ENCODE data around the gene MACROD2.

Gene MACROD2

DNA sequence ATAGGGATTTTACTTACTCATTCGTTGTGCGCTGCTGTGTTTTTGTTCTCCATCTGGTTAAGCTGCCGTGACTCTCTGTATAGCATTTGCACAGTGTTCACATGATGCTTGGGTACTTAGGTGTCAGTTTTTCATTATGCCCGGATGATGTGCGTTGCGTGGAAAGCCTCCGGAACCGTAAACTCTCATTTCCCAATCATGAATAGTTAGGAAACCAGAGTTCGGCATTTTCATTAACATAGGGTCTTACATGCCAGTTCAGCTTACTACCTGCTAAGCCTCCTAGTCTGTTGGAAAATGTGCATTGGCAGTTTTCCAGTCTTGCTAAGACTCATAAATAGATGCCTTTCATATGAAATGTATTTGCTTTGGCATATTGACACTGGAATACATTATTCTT, 825.5 kb downstream of the MACROD2 start:
- no peak for DNase-seq (ENCODE audit: low spot score)
- Mint-ChIP-seq H3K4me3 (no peak overlapping the region), H3K27ac (no peak overlapping the region), H3K27me3 (ENCODE audit: low read depth) (no peaks in the 10 kb centered on the region), H3K36me3 (ENCODE audit: low read depth) (no peaks in the 10 kb centered on the region), H3K4me1 (ENCODE audit: low read depth) (no peaks in the 10 kb centered on the region), H3K9me3 (peaks cover 38% of the 10 kb centered on the region)

DNA sequence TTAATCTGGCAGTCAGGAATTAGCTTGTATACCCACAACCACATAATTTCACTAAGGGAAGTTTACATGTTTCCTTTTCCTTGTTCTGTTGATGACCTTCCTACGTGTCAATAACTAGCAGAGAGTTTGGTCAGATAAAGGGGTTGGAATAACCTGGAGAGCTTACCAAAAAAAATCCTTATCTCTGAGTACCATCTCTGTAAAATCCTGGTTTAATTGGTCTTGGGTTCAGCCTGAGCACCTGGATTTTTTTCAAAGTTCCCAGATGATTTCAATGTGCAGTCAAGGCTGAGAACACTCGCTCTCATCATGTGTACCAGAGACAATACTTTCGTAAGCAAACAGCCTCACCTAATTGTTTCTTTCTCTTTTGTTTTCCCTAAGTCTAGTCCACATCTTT, 825.9 kb downstream of the MACROD2 start:
- H3K4me1 Mint-ChIP-seq (ENCODE audit: low read depth) = no peaks in the 10 kb centered on the region
- peaks cover 38% of the 10 kb centered on the region for H3K9me3 Mint-ChIP-seq
- H3K36me3 Mint-ChIP-seq (ENCODE audit: low read depth) = no peaks in the 10 kb centered on the region
- H3K4me3 Mint-ChIP-seq = no peak overlapping the region
- H3K27me3 Mint-ChIP-seq (ENCODE audit: low read depth) = no peaks in the 10 kb centered on the region
- H3K27ac Mint-ChIP-seq = no peak overlapping the region
- no peak for DNase-seq (ENCODE audit: low spot score)

DNA sequence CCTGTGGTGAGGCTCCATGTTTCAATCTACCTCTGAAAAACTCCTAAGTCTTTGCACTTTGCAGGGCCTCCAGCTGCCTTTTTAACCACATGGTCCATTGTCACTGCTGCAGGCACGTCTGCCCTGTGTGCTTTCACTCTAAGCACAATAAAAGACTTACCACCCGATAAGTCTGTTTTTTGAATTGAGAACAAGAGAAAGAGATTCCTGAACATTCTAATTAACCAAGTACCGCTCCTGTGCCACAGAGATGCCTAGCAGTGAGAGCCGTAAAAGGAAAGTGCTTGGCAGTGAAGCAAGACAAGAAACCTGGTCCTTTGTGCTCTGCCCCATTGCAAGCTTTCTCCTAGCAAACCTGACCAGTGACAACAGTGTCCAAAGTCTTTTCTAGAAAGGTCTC, 829.7 kb downstream of the MACROD2 start:
- no peaks in the 10 kb centered on the region for H3K36me3 Mint-ChIP-seq (ENCODE audit: low read depth)
- H3K9me3 Mint-ChIP-seq = peaks cover 19% of the 10 kb centered on the region
- H3K4me1 Mint-ChIP-seq (ENCODE audit: low read depth) = no peaks in the 10 kb centered on the region
- DNase-seq (ENCODE audit: low spot score) = no peak
- H3K27me3 Mint-ChIP-seq (ENCODE audit: low read depth) = no peaks in the 10 kb centered on the region
- H3K4me3 Mint-ChIP-seq = no peak overlapping the region
- no peak overlapping the region for H3K27ac Mint-ChIP-seq

DNA sequence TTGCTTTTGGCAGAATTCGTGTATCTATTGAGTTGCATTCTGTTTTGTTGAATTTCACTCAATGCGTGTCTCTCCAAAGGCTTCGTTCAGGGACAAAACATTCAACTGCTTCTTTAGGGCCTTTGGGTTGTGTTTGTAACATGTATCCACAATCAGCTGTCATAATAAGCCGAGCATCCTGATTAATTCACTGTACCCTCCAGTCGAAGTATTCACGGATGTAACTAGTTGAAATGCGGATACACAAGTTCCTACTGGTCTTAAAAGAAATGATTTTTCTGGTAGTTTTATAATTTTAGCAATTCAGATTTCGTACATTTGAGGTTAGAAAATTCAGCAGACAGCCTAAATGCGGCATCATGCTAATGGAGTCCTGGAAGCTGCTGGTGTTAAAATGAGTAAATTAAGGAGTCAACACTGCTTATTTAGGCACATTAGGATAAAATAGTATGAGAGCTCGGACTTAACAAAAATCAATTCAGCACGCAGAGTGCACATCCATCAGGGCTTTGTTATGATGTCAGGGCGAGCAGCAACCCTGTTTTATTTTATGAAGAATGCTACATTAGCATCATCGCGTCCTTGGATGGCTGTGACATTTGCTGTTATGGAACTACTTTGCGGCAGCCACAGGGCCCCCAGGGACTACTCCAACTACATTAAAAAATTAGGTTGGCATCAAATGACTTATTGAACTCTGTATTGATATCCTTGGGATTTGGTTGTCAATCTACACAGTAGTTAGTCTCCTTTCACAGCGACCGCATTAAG, 831.4 kb downstream of the MACROD2 start:
- no peaks in the 10 kb centered on the region for H3K4me1 Mint-ChIP-seq (ENCODE audit: low read depth)
- no peak for DNase-seq (ENCODE audit: low spot score)
- no peak overlapping the region for H3K27ac Mint-ChIP-seq
- no peaks in the 10 kb centered on the region for H3K27me3 Mint-ChIP-seq (ENCODE audit: low read depth)
- no peak overlapping the region for H3K4me3 Mint-ChIP-seq
- H3K36me3 Mint-ChIP-seq (ENCODE audit: low read depth) = no peaks in the 10 kb centered on the region
- H3K9me3 Mint-ChIP-seq = peaks cover 14% of the 10 kb centered on the region

DNA sequence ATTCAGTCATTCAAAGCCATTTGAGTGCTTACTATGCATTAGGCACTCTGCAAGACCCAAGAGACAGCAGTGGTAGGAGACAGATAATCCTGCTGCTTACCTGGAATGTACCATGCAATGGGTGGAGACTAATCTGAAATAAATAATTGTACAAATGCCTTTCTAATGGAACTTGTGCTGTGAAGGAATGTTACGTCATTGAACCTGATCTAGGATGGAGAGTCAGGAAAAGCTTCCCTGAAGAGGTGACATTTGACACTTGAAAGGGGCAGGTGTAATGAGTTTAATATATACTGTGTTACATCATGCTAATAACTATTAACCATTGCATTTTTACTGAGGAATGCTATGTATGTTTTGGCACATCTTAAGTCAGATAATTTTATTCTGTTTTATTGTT, 833.1 kb downstream of the MACROD2 start:
- H3K27ac Mint-ChIP-seq = no peak overlapping the region
- DNase-seq (ENCODE audit: low spot score) = no peak
- H3K4me1 Mint-ChIP-seq (ENCODE audit: low read depth) = no peaks in the 10 kb centered on the region
- no peak overlapping the region for H3K4me3 Mint-ChIP-seq
- H3K9me3 Mint-ChIP-seq = peaks cover 9% of the 10 kb centered on the region
- no peaks in the 10 kb centered on the region for H3K27me3 Mint-ChIP-seq (ENCODE audit: low read depth)
- H3K36me3 Mint-ChIP-seq (ENCODE audit: low read depth) = no peaks in the 10 kb centered on the region

DNA sequence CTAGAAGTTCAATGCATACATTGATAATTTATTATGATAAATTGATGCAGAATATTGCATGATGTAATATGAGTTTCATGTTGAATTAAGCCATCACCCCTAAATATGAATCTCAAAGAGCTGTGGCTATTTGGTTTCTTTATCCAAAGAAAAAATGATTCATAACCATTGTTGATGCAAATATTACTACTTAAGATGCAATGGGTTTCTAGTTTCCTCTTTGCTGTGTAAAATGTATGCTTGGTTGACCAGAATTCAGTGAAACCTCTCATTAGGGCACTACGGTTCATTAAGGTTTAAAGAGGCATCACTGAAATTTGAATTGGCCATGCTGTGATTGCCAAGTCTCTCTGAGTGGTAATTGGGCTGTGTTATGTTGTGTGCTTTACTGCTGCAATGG, 834.6 kb downstream of the MACROD2 start:
- no peak overlapping the region for H3K27ac Mint-ChIP-seq
- H3K9me3 Mint-ChIP-seq = peaks cover 5% of the 10 kb centered on the region
- no peaks in the 10 kb centered on the region for H3K27me3 Mint-ChIP-seq (ENCODE audit: low read depth)
- no peaks in the 10 kb centered on the region for H3K36me3 Mint-ChIP-seq (ENCODE audit: low read depth)
- DNase-seq (ENCODE audit: low spot score) = no peak
- H3K4me1 Mint-ChIP-seq (ENCODE audit: low read depth) = no peaks in the 10 kb centered on the region
- no peak overlapping the region for H3K4me3 Mint-ChIP-seq

DNA sequence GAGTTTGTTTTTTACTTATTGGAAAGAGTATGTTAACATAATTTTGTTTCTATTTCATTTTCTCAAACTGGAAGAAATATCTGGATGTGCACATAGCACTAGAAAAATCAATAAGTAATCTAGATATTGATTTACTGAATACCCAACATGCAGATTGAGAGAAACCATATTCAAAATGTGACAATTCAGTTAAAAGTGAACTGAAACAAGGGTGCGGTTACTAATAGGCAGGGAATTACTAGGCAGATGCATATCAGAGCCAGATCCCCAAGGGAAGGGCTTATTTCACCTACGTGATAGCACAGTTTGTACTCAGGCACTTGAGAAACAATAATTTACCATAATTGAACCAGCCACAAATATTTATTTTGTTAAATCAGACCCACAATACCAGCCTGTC, 835.1 kb downstream of the MACROD2 start:
- Mint-ChIP-seq H3K27me3 (ENCODE audit: low read depth) (no peaks in the 10 kb centered on the region), H3K4me3 (no peak overlapping the region), H3K27ac (no peak overlapping the region), H3K9me3 (peaks cover 5% of the 10 kb centered on the region), H3K36me3 (ENCODE audit: low read depth) (no peaks in the 10 kb centered on the region), H3K4me1 (ENCODE audit: low read depth) (no peaks in the 10 kb centered on the region)
- no peak for DNase-seq (ENCODE audit: low spot score)

DNA sequence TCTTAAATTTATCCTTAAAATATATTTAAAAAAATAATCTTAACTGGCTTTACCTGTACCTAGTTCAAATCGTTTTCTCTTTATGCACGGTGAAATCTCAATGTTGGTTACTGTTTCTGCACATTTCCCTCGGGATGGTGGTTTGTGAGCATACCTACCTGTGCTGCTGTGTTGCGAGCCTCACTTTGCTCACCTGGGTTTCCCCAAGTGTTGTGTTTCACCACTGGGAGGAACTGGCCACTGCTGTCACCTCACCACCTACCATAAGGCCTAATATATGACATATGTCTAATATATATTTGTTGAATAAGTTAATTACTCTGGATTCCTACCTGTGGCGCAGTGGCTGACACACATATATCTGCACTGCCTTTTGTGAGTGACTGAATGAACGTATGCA, 835.6 kb downstream of the MACROD2 start:
- Mint-ChIP-seq H3K36me3 (ENCODE audit: low read depth) (no peaks in the 10 kb centered on the region), H3K4me1 (ENCODE audit: low read depth) (no peaks in the 10 kb centered on the region), H3K9me3 (peaks cover 5% of the 10 kb centered on the region), H3K27me3 (ENCODE audit: low read depth) (no peaks in the 10 kb centered on the region), H3K4me3 (no peak overlapping the region), H3K27ac (no peak overlapping the region)
- DNase-seq (ENCODE audit: low spot score) = no peak

DNA sequence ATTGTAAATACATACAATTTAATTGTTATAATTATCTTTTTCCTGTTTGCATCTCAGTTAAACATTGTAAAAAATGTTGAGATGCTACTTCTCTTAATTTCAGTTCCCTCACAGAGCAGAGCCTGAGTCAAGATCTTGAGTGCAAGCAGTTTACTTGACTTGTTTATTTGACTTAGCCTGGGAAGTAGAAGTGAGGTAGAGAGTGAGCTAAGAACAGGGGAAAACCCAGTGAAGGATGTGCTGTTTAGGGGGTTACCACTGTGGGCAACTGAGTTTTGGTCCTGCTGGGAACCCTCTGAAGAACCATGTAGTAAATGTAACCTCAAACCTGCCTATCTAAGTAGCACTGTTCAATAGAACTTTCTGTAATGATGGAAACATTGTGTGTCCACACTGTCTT, 837.3 kb downstream of the MACROD2 start:
- H3K27ac Mint-ChIP-seq = no peak overlapping the region
- no peaks in the 10 kb centered on the region for H3K27me3 Mint-ChIP-seq (ENCODE audit: low read depth)
- no peaks in the 10 kb centered on the region for H3K4me1 Mint-ChIP-seq (ENCODE audit: low read depth)
- no peak overlapping the region for H3K4me3 Mint-ChIP-seq
- H3K9me3 Mint-ChIP-seq = no peaks in the 10 kb centered on the region
- no peak for DNase-seq (ENCODE audit: low spot score)
- no peaks in the 10 kb centered on the region for H3K36me3 Mint-ChIP-seq (ENCODE audit: low read depth)

DNA sequence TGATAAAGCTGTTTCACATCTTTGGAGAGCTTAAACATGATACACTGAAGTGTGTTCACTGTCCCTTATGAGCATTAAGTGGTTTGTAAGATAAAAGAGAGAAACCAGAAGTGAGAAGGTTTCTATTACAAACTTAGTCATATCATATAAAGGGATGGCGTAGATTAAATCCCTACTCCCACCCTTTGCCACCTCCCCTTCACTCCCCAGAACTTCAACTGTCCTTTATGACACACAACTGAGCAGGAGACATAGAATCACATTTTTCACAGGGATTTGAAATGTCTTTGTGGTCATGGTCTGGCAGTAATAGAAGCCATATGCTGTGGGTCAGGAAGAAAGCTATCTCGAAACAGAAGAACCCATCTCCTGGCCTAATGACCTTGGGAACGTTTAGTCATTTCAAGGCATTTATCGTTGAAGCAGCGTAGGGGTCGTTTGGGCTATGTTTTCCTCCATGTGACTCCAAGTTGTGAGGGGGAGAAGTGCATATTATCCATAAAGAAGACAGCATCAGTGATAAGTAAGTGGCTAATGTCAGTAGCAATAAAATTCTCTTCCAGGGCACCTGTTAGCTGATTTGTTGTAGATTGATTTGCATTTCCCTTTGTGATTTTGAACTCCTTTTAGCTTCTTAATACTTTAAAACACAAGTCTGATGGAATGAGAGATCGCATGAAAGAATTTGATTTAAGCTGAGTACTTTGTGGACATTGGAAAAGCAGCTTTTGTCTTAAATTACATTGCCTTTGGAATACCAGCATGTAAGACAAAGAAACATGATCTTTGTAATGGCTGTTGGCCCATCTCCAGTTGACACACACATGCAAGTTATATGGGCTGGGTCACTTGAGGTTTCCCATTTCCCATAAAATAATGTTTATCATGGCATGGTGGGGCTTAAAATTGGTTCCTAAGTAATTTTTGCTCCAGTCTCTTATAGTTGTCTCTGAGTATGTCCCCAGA, 843.6 kb downstream of the MACROD2 start:
- Mint-ChIP-seq H3K27ac (no peak overlapping the region), H3K4me1 (ENCODE audit: low read depth) (no peaks in the 10 kb centered on the region), H3K36me3 (ENCODE audit: low read depth) (no peaks in the 10 kb centered on the region), H3K9me3 (peaks cover 11% of the 10 kb centered on the region), H3K4me3 (no peak overlapping the region), H3K27me3 (ENCODE audit: low read depth) (no peaks in the 10 kb centered on the region)
- no peak for DNase-seq (ENCODE audit: low spot score)

DNA sequence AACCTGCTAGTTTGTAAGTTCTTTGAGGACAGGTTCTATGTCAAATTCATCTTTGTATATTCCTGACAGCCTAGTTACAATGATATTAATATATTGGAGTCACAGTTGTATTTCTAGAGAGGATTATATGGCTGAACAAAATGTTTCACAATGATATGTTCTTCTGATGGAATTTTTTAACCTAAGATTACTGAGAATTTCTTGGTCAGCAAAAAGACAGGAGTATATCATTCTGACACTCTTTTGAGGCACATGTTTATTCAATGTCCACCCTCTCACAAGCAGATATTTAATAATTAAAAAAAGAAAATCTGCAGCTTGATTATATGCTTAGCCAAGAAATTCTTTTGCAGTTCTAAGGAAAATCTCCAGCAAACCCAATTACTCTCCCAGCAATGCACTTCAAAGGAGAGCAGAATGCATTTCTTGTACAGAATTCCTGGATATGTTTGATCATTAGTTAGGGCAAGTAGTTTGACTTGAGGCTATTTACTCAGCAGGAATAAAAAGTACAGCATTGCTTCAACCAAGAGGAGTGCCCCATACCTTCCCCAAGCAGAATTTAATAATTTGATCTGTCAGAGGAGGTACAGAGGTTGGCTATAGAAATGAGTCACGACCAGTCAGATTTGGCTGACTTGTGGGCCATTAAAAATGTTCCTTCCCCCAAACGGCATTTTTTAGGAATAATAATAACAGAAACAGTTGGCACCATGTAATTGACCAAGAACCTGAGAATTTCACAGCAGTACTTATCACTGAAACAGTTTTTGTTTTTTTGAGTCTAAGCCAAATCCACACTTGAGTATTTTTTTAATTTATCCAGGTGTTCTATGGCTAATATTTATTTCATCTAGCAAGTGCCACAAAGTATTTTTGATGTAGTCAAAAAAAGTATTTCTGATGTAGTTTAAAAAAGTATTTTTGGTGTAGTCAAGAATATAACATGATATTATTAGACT, 850.2 kb downstream of the MACROD2 start:
- Mint-ChIP-seq H3K9me3 (peaks cover 20% of the 10 kb centered on the region), H3K27ac (no peak overlapping the region), H3K27me3 (ENCODE audit: low read depth) (no peaks in the 10 kb centered on the region), H3K36me3 (ENCODE audit: low read depth) (no peaks in the 10 kb centered on the region), H3K4me3 (no peak overlapping the region), H3K4me1 (ENCODE audit: low read depth) (no peaks in the 10 kb centered on the region)
- DNase-seq (ENCODE audit: low spot score) = no peak

DNA sequence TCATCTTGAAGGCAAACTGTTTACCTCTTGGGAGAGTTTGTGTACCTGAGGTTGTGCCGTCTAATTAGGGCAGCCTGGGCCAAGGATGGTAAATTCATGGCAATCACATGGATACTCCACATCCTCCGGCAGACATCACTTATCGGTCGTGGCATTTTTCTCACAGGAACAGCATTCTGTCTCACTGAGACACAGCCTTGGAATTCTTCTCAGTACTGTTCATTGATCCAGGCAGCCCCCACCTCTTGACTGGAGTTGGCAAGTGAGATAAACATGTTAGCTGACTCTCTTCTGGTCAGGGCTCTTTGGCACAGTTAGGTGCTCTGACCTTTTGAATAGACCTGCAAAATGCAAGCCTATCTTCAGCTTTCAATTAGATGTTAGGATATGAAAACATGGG, 853.5 kb downstream of the MACROD2 start:
- no peaks in the 10 kb centered on the region for H3K27me3 Mint-ChIP-seq (ENCODE audit: low read depth)
- H3K4me3 Mint-ChIP-seq = no peak overlapping the region
- DNase-seq (ENCODE audit: low spot score) = no peak
- H3K4me1 Mint-ChIP-seq (ENCODE audit: low read depth) = no peaks in the 10 kb centered on the region
- peaks cover 25% of the 10 kb centered on the region for H3K9me3 Mint-ChIP-seq
- no peaks in the 10 kb centered on the region for H3K36me3 Mint-ChIP-seq (ENCODE audit: low read depth)
- H3K27ac Mint-ChIP-seq = no peak overlapping the region

DNA sequence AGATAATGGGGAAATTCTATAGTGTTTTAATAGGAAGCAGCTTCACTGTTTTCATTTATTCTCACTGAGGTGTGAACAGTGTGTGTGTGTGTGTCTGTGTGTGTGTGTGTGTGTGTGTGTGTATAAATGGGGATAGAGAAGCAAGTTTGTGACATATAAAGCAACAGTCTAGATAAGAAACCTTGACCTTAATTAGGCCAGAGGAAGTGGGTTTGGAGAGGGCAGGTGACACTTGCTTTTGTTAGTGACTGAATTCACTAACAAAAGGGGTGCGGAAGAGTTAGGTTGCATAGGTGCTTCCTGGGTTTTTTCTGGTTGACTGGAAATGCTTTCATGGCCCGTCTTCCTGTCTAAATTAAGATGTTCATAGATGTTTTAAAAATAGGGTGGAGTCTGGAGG, 857.8 kb downstream of the MACROD2 start:
- Mint-ChIP-seq H3K9me3 (peaks cover 15% of the 10 kb centered on the region), H3K4me3 (no peak overlapping the region), H3K27ac (no peak overlapping the region), H3K4me1 (ENCODE audit: low read depth) (no peaks in the 10 kb centered on the region), H3K36me3 (ENCODE audit: low read depth) (no peaks in the 10 kb centered on the region), H3K27me3 (ENCODE audit: low read depth) (no peaks in the 10 kb centered on the region)
- no peak for DNase-seq (ENCODE audit: low spot score)
